Renal pelvis (tissue), 3 donors: ENCODE data around the gene PIWIL1. TPM values are rescaled to one million over a fixed set of nuclear protein-coding genes. Genes with fewer than 3 reads are reported as not detected.

Source experiments
- polyA plus RNA-seq, 3 donors: library from polyadenylated mRNA; unstranded; fragments of 120-200 nt; gene quantifications; one replicate each; pipeline ENCODE4 v1.2.1, GENCODE V29; 2013; ENCODE audit not compliant: insufficient read length in 3 of 3

PIWIL1 gene
- polyA plus RNA-seq, 3 donors, result 0.13 to 3.4 (median 0.31) TPM

Other genes with a start within 250 kb of the PIWIL1 start
- gene FZD10, start 175.4 kb upstream of the PIWIL1 start, polyA plus RNA-seq, result 1 to 10 TPM; 2.0 to 3.4 (median 3.0) TPM